Common myeloid progenitor, CD34-positive (primary cell): ENCODE measurements around the gene CERT1.
"Not testable (repeated sequence)": the region's sequence is repeated elsewhere in the genome, so short reads cannot be mapped to it uniquely, and the experiment has no call there.

Experiments
- CTCF ChIA-PET: fragments of 350-600 bp; sonication (Branson Sonifier 250); formaldehyde crosslinking; loops from one replicate; lab custom pipeline; 2021; ENCODE audit warnings: antibody characterized with exemption; lab: Charles Lee
- POLR2A ChIA-PET: fragments of 350-600 bp; sonication (Branson Sonifier 250); formaldehyde crosslinking; loops from one replicate; lab custom pipeline; 2021; ENCODE audit warnings: antibody characterized with exemption; lab: Charles Lee
- DNase-seq, 3 donors: peaks; one replicate each; pipeline versions ENCODE4 v3.0.0 to v3.0.0-alpha.2; 2013
- H3K27ac ChIP-seq, 2 experiments: 1 replicate in 1 of 2; 2 replicates in 1 of 2; pipeline ENCODE4 v1.7.0; 2013; ENCODE audit warnings: inconsistent platforms in 2 of 2, low read length in 2 of 2, mild to moderate bottlenecking in 2 of 2, low read depth in 1 of 2, moderate library complexity in 1 of 2; ENCODE audit not compliant: severe bottlenecking in 2 of 2, insufficient read depth in 1 of 2, poor library complexity in 1 of 2
- H3K27me3 ChIP-seq, 5 experiments: replicated peaks in 2 of 5; 1 replicate in 3 of 5; 2 replicates in 2 of 5; pipeline versions ENCODE4 v1.6.1 to v1.7.0; 2013; ENCODE audit warnings: low read length in 4 of 5, mild to moderate bottlenecking in 2 of 5, moderate library complexity in 2 of 5, inconsistent platforms in 1 of 5; ENCODE audit not compliant: insufficient read depth in 5 of 5, control insufficient read depth in 4 of 5
- H3K36me3 ChIP-seq, 4 experiments: 1 replicate in 2 of 4; 2 replicates in 2 of 4; pipeline versions ENCODE4 v1.6.1 to v1.7.0; 2013; ENCODE audit warnings: low read length in 3 of 4, control low read depth in 1 of 4, mild to moderate bottlenecking in 1 of 4; ENCODE audit not compliant: control insufficient read depth in 4 of 4, insufficient read depth in 4 of 4
- H3K4me1 ChIP-seq, 4 experiments: 1 replicate in 3 of 4; 2 replicates in 1 of 4; pipeline versions ENCODE4 v1.6.1 to v1.7.1; 2013; ENCODE audit warnings: low read length in 3 of 4, mild to moderate bottlenecking in 3 of 4, control low read depth in 1 of 4, inconsistent platforms in 1 of 4, moderate library complexity in 1 of 4; ENCODE audit not compliant: control insufficient read depth in 4 of 4, insufficient read depth in 4 of 4; ENCODE audit errors: control extremely low read depth in 1 of 4
- H3K4me3 ChIP-seq, 7 experiments: 1 replicate in 4 of 7; 2 replicates in 3 of 7; pipeline versions ENCODE4 v1.5.1 to v1.7.0; 2013; ENCODE audit warnings: mild to moderate bottlenecking in 7 of 7, low read length in 6 of 7, moderate library complexity in 6 of 7, inconsistent platforms in 2 of 7, low read depth in 2 of 7, control low read depth in 1 of 7; ENCODE audit not compliant: insufficient read depth in 4 of 7, control insufficient read depth in 1 of 7; ENCODE audit errors: extremely low read depth in 1 of 7
- H3K9me3 ChIP-seq, 5 experiments: 1 replicate in 4 of 5; 2 replicates in 1 of 5; pipeline versions ENCODE4 v1.6.1 to v1.7.1; 2013; ENCODE audit warnings: low read length in 4 of 5, mild to moderate bottlenecking in 2 of 5, inconsistent platforms in 1 of 5, low read depth in 1 of 5, moderate library complexity in 1 of 5; ENCODE audit not compliant: control insufficient read depth in 4 of 5, insufficient read depth in 2 of 5; ENCODE audit errors: control extremely low read depth in 1 of 5
- WGBS: methylation state at CpG from one replicate; pipeline ENCODE4 v1.1.5; 2013; ENCODE audit not compliant: insufficient coverage; 5-methylcytosine and 5-hydroxymethylcytosine counted together

The CERT1 gene

DNA sequence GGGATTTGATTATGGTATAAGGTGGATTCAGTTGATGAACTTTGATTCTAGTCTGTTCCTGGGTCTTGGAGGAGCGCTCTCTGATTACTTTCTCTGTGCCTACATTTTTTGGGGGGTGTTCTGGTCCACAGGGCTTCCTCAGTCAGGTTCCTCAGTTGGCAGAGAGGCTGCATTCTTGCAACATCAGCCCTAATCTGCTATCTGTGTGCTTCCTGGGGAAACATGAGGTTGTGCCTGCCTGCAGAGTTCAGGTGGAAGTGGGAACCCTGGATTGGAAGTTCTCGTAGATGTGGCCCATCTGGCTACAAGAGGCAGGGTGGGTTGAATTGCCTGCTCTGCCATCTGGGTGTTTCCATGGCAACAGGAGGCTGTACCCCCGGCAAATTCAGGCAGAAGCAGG lies 24.7 kb upstream of the CERT1 start:
- Histone ChIP-seq H3K27me3 (no peaks in the 10 kb centered on the region), H3K4me1 (peaks cover 0 to 8% (median 5%) of the 10 kb centered on the region in 4 experiments), H3K9me3 (peaks cover 3 to 33% (median 14%) of the 10 kb centered on the region in 5 experiments), H3K36me3 (peaks cover 6 to 23% (median 10%) of the 10 kb centered on the region in 4 experiments), H3K27ac (no peak overlapping the region), H3K4me3 (no peak overlapping the region)
- ChIA-PET CTCF (no interaction called here), POLR2A (no interaction called here)
- 63% methylated on average over 2 of the region's 3 CpGs for WGBS
- DNase-seq = peak in 1 of 3 donors; percentile 8

DNA sequence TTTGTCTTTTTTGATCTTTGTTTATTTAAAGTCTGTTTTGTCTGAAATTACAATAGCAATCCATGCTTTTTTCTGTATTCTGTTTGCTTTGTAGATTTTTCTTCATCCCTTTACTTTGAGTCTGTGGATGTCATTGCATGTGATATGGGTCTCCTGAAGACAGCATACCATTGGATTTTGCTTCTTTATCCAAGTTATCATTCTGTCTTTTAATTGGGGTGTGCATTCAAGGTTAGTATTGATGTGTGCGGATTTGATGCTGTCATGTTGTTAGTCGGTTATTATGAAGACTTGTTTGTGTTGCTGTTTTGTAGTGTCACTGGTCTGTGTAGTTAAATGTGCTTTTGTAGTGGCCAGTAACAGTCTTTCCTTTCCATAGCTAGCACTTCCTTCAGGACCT lies 23.3 kb upstream of the CERT1 start:
- POLR2A ChIA-PET = no interaction called here
- peaks cover 3 to 33% (median 14%) of the 10 kb centered on the region in 5 experiments for H3K9me3 ChIP-seq
- CTCF ChIA-PET = no interaction called here

DNA sequence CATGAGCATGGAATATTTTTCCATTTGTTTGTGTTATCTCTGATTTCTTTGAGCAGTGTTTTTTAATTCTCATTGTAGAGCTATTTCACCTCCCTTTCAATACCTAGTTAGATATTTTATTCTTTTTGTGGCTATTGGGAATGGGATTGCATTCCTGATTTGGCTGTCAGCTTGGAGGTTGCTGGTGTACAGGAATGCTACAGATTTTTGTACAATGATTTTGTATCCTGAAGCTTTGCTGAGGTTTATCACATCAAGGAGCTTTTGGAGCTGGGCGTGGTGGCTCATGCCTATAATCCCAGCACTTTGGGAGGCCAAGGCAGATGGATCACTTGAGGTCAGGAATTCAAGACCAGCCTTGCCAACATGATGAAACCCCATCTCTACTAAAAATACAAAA lies 22.3 kb upstream of the CERT1 start:
- peaks cover 3 to 33% (median 14%) of the 10 kb centered on the region in 5 experiments for H3K9me3 ChIP-seq
- DNase-seq, H3K27ac ChIP-seq: not testable (repeated sequence)

More for the DNA sequence above, 23.3 kb upstream of the CERT1 start:
- Histone ChIP-seq H3K36me3 (peaks cover 6 to 23% (median 7%) of the 10 kb centered on the region in 4 experiments), H3K4me3 (no peak overlapping the region), H3K4me1 (peaks cover 0 to 8% (median 5%) of the 10 kb centered on the region in 4 experiments), H3K27me3 (no peaks in the 10 kb centered on the region), H3K27ac (no peak overlapping the region)
- DNase-seq = peak in 1 of 3 donors; percentile 9
- no CpG with 5 or more reads among the region's 2 CpGs for WGBS

DNA sequence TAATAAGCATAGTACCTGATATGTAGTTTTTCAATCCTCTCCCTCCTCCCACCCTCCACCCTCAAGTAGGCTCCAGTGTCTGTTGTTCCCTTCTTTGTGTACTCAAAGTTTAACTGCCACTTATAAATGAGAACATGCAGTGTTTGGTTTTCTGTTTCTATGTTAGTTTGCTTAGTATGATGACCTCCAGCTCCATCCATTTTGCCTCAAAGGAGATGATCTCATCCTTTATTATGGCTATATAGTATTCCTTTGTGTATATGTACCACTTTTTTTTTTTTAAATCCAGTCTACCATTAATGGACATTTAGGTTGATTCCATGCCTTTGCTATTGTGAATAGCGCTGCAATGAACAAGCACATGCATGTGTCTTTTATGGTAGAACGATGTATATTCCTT lies 20.8 kb upstream of the CERT1 start:
- H3K36me3 ChIP-seq = peaks cover 6 to 23% (median 9%) of the 10 kb centered on the region in 4 experiments
- peaks cover 3 to 33% (median 14%) of the 10 kb centered on the region in 5 experiments for H3K9me3 ChIP-seq
- no CpG with 5 or more reads among the region's 2 CpGs for WGBS
- H3K27ac ChIP-seq = no peak overlapping the region
- no peaks in the 10 kb centered on the region for H3K27me3 ChIP-seq
- peaks cover 0 to 8% (median 5%) of the 10 kb centered on the region in 4 experiments for H3K4me1 ChIP-seq
- ChIA-PET CTCF (interaction anchor here (0.6 kb wide), 1 partner anchor 858 kb away, joined by 4 read pairs; no protein-coding TSS in a partner anchor), POLR2A (no interaction called here)
- DNase-seq = no peak
- H3K4me3 ChIP-seq = no peak overlapping the region

More for the DNA sequence above, 22.3 kb upstream of the CERT1 start:
- CTCF ChIA-PET, H3K4me3 ChIP-seq, POLR2A ChIA-PET, H3K4me1 ChIP-seq, H3K27me3 ChIP-seq: not testable (repeated sequence)
- peaks cover 6 to 23% (median 7%) of the 10 kb centered on the region in 4 experiments for H3K36me3 ChIP-seq
- WGBS = no CpG with 5 or more reads among the region's 1 CpG

DNA sequence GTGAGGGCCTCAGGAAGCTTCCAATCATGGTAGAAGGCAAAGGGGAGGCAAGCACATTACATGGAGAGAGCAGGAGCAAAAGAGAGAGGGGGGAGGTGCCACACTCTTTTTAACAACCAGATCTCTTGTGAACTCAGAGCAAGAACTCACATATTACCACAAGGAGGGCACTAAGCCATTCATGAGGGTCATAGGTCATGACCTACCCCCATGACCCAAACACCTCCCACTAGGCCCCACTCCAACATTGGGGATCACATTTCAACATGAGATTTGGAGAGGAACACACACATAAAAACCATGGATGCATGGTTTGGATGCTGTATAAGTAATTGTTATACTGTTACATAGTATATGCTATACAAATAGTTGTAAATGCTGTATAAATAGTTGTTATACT lies 17.8 kb upstream of the CERT1 start:
- POLR2A ChIA-PET = no interaction called here

GRCh38 chr5:75526070-75526469 lies 14.6 kb upstream of the CERT1 start:
- no peak overlapping the region for H3K4me3 ChIP-seq
- ChIA-PET POLR2A (no interaction called here), CTCF (no interaction called here)
- DNase-seq = peak in 2 of 3 donors; percentile 33 to 42
- peaks cover 0 to 12% (median 5%) of the 10 kb centered on the region in 4 experiments for H3K4me1 ChIP-seq
- H3K27me3 ChIP-seq = no peaks in the 10 kb centered on the region
- peaks cover 0 to 12% (median 4%) of the 10 kb centered on the region in 4 experiments for H3K36me3 ChIP-seq
- no peak overlapping the region for H3K27ac ChIP-seq
- WGBS = no CpG with 5 or more reads among the region's 2 CpGs
- peaks cover 0 to 13% (median 0%) of the 10 kb centered on the region in 5 experiments for H3K9me3 ChIP-seq

More for the DNA sequence above, 17.8 kb upstream of the CERT1 start:
- H3K9me3 ChIP-seq = peaks cover 0 to 17% (median 3%) of the 10 kb centered on the region in 5 experiments
- peaks cover 0 to 4% (median 3%) of the 10 kb centered on the region in 4 experiments for H3K36me3 ChIP-seq
- peaks cover 0 to 12% (median 5%) of the 10 kb centered on the region in 4 experiments for H3K4me1 ChIP-seq
- DNase-seq = no peak
- no peaks in the 10 kb centered on the region for H3K27me3 ChIP-seq
- no peak overlapping the region for H3K4me3 ChIP-seq
- H3K27ac ChIP-seq = no peak overlapping the region
- CTCF ChIA-PET = no interaction called here

DNA sequence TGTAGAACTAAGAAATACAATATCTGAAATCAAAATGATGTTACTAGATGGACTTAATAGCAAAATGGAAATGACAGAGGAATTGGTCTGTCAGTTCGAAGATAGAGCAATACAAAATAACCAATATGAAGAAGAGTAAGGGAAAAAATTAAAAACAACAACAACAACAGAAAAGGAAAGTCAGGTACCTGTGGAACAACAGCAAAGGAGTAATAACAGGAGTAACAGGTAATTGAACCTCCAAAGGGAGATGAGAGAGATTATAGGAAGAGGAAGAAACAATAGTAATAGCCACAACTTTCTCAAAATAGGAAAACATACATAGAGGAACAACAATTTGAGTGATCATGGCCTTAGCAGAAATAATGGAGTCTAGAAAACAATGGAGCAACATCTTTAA lies 13.9 kb upstream of the CERT1 start:
- no CpG with 5 or more reads among the region's 1 CpG for WGBS

More for the DNA sequence above, 13.9 kb upstream of the CERT1 start:
- POLR2A ChIA-PET = no interaction called here
- CTCF ChIA-PET = no interaction called here
- no peak for DNase-seq
- H3K27me3 ChIP-seq = no peaks in the 10 kb centered on the region
- no peak overlapping the region for H3K4me3 ChIP-seq
- peaks cover 3 to 20% (median 6%) of the 10 kb centered on the region in 5 experiments for H3K9me3 ChIP-seq
- H3K4me1 ChIP-seq = peaks cover 0 to 12% (median 5%) of the 10 kb centered on the region in 4 experiments
- peaks cover 2 to 17% (median 7%) of the 10 kb centered on the region in 4 experiments for H3K36me3 ChIP-seq
- H3K27ac ChIP-seq = no peak overlapping the region
